ENCODE results near the gene TSNAX.
A peak's percentile ranks its signal among the peaks of the same experiment; 100 is the strongest.

TSNAX gene

GRCh38 chr1:231604276-231604621, 75.8 kb downstream of the TSNAX start:
- DNase-seq: no peak

- DNase-seq: peak in 1 of 2 donors; percentile 17
These were observed 77.0 kb downstream of the TSNAX start for GRCh38 chr1:231605149-231606100.

GRCh38 chr1:231606712-231607111, 78.2 kb downstream of the TSNAX start:
- DNase-seq: no peak

- DNase-seq: no peak
These were observed 81.9 kb downstream of the TSNAX start for GRCh38 chr1:231610388-231610787.

DNA sequence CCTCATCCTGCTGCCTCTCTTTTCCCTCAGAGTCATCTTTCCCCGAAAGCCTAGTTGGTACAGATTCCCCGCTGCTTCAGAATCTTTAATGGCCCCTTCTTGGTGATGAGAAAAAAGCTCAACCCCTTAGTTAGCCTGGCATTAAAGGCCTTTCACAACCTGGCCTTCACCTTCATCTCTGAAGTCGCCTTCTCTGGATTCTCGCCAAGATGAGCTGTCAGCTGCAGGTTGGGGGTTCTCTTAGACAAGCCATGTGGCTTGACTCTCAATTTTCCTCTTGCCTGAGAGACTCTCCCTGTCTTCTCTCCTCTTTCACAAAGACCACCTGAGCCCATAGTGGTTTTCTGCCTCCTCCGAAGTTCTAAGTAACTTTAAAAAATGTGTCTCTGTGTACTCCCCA, 82.6 kb downstream of the TSNAX start:
- DNase-seq: no peak

DNA sequence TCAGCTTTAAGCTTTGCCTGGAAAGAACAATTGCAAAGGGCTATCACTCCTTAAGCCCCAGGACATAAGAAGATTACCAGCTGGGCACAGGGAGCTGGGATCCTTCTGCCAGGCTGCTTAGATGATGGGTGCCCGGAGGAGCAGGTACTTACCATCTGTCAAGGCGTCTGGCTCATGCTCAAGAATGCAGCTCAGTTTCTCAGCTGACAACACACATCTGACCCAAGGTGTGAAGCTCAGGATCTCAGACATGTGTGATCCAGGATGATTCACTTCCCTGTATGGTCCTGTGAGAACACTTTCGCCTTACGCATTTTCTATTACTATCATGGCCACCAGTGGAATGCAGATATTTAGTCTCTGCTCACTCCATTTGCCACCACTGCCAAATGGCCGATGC, 83.4 kb downstream of the TSNAX start:
- no peak for DNase-seq

- DNase-seq: peak; percentile 56 to 62
These were observed 84.1 kb downstream of the TSNAX start for GRCh38 chr1:231612393-231613089.

- DNase-seq: no peak
These were observed 85.2 kb downstream of the TSNAX start for GRCh38 chr1:231613419-231614349.

Data from CD4-positive, alpha-beta T cell treated with Interleukin-1 beta for 1 hour (primary cell).